GM12878 (cell line): ENCODE results near the gene RAP1B. TPM values are rescaled to one million over a fixed set of nuclear protein-coding genes. Genes with fewer than 3 reads are reported as not detected.

Source experiments
- ATAC-seq: fragments of 200-7000 bp; cut with Tn5 transposase; 3 replicates; pipeline ENCODE4 v1.9.1; 2020; ENCODE audit warnings: mild to moderate bottlenecking, moderate library complexity
- BruUV-seq: library from RNA; stranded (reverse); fragments of 400-500 nt; replicated peaks from 2 replicates; lab custom pipeline; 2021; lab: Mats Ljungman, UMichigan
- CTCF ChIA-PET: fragments of 300-600 bp; sonication (Branson Sonifier 250); formaldehyde crosslinking; extraction: SDS; loops from one replicate; lab custom pipeline; 2021; ENCODE audit warnings: inconsistent platforms; lab: Yijun Ruan, JAX
- POLR2A ChIA-PET: fragments of 350-600 bp; formaldehyde crosslinking; extraction: SDS; loops from one replicate; lab custom pipeline; 2021; ENCODE audit warnings: inconsistent platforms; lab: Charles Lee
- RAD21 ChIA-PET: fragments of 300-600 bp; sonication (Branson Sonifier 250); formaldehyde crosslinking; loops from one replicate; lab custom pipeline; 2023; ENCODE audit warnings: antibody characterized with exemption; ENCODE audit not compliant: unreplicated experiment; lab: Charles Lee
- SMC1A ChIA-PET: fragments of 300-600 bp; sonication (Branson Sonifier 250); formaldehyde crosslinking; loops from one replicate; lab custom pipeline; 2023; ENCODE audit not compliant: unreplicated experiment, uncharacterized antibody; lab: Charles Lee
- DNase-seq: peaks from one replicate; pipeline ENCODE4 v3.0.0-alpha.2; 2011; ENCODE audit warnings: low read depth, low spot score
- FAIRE-seq: peaks from 3 replicates; lab custom pipeline; 2011; peaks lifted over from hg19 to GRCh38; lab: Jason Lieb, UNC
- H2AFZ ChIP-seq: 2 replicates; pipeline ENCODE4 v1.6.0; 2011; ENCODE audit warnings: low read depth, low read length, control low read depth; ENCODE audit not compliant: control insufficient read depth
- H3K27ac ChIP-seq: 2 replicates; pipeline ENCODE4 v1.5.1; 2011; ENCODE audit warnings: control low read depth; ENCODE audit not compliant: control insufficient read depth, insufficient read depth
- H3K27me3 ChIP-seq, 2 experiments: replicated peaks in 1 of 2; 2 replicates each; pipeline versions ENCODE4 v1.6.0 to v1.6.1; 2011; ENCODE audit warnings: low read length in 1 of 2; ENCODE audit not compliant: control insufficient read depth in 2 of 2, insufficient read depth in 2 of 2
- H3K36me3 ChIP-seq, 2 experiments: 2 replicates each; pipeline ENCODE4 v1.5.1; 2011; ENCODE audit warnings: low read length in 1 of 2; ENCODE audit not compliant: control insufficient read depth in 2 of 2, insufficient read depth in 2 of 2
- H3K4me1 ChIP-seq: 2 replicates; pipeline ENCODE4 v1.6.1; 2011; ENCODE audit warnings: mild to moderate bottlenecking, low read length, moderate library complexity, mixed read lengths; ENCODE audit not compliant: control insufficient read depth, insufficient read depth
- H3K4me2 ChIP-seq: 2 replicates; pipeline ENCODE4 v1.6.0; 2011; ENCODE audit warnings: control low read depth; ENCODE audit not compliant: control insufficient read depth, insufficient read depth
- H3K4me3 ChIP-seq: fragments of 200-600 bp; sonication (generic); 2 replicates; pipeline ENCODE4 v1.5.1; 2016
- H3K79me2 ChIP-seq: 2 replicates; pipeline ENCODE4 v1.6.0; 2011; ENCODE audit warnings: low read length; ENCODE audit not compliant: control insufficient read depth, insufficient read depth
- H3K9ac ChIP-seq: 2 replicates; pipeline ENCODE4 v1.8.0; 2011; ENCODE audit warnings: low read length, control low read depth, mixed read lengths; ENCODE audit not compliant: control insufficient read depth, insufficient read depth
- H3K9me3 ChIP-seq: replicated peaks from 3 replicates; pipeline ENCODE4 v1.5.1; 2011; ENCODE audit warnings: mild to moderate bottlenecking, low read length; ENCODE audit not compliant: control insufficient read depth, insufficient read depth
- H4K20me1 ChIP-seq: 2 replicates; pipeline ENCODE4 v1.6.0; 2011; ENCODE audit not compliant: control insufficient read depth, insufficient read depth
- BACH1 ChIP-seq: fragments of 450-650 bp; IDR thresholded peaks from 2 replicates; pipeline ENCODE4 v1.6.1; 2017; ENCODE audit warnings: mild to moderate bottlenecking, borderline replicate concordance
- BCL11A ChIP-seq: IDR thresholded peaks from 2 replicates; pipeline ENCODE4 v1.6.1; 2011; ENCODE audit warnings: low read depth, low read length
- CREM ChIP-seq: IDR thresholded peaks from 2 replicates; pipeline ENCODE4 v1.6.1; 2014; ENCODE audit warnings: antibody characterized with exemption, low read depth
- DPF2 ChIP-seq: fragments of 450-650 bp; IDR thresholded peaks from 2 replicates; pipeline ENCODE4 v1.6.1; 2017; ENCODE audit warnings: mild to moderate bottlenecking
- E2F8 ChIP-seq: fragments of 450-650 bp; IDR thresholded peaks from 2 replicates; pipeline ENCODE4 v1.6.1; 2018; ENCODE audit warnings: mild to moderate bottlenecking, low read depth, moderate library complexity; ENCODE audit not compliant: partially characterized antibody
- ELK1 ChIP-seq: IDR thresholded peaks from 2 replicates; pipeline ENCODE4 v1.6.1; 2012; ENCODE audit warnings: low read depth, low read length, improper control_type of control experiment
- KDM1A ChIP-seq: fragments of 200-600 bp; sonication (generic); IDR thresholded peaks from 2 replicates; pipeline ENCODE4 v1.6.1; 2016; ENCODE audit warnings: borderline replicate concordance
- LARP7 ChIP-seq: fragments of 450-650 bp; IDR thresholded peaks from 2 replicates; pipeline ENCODE4 v1.6.1; 2017; ENCODE audit warnings: mild to moderate bottlenecking
- POU2F2 ChIP-seq: IDR thresholded peaks from 3 replicates; pipeline ENCODE4 v1.6.1; 2011; ENCODE audit warnings: low read depth, mild to moderate bottlenecking, low read length, borderline replicate concordance
- RELA ChIP-seq: fragments of 450-650 bp; IDR thresholded peaks from 2 replicates; pipeline ENCODE4 v1.8.0; 2014; ENCODE audit warnings: borderline replicate concordance; ENCODE audit not compliant: partially characterized antibody
- SMC3 ChIP-seq: IDR thresholded peaks from 2 replicates; pipeline ENCODE4 v1.6.1; 2011; ENCODE audit warnings: low read length, improper control_type of control experiment, borderline replicate concordance
- SREBF2 ChIP-seq: IDR thresholded peaks from 2 replicates; pipeline ENCODE4 v1.6.1; 2012; ENCODE audit warnings: mild to moderate bottlenecking, low read length
- ZBED1 ChIP-seq: IDR thresholded peaks from 2 replicates; pipeline ENCODE4 v1.6.1; 2016; ENCODE audit warnings: borderline replicate concordance
- WGBS: methylation state at CpG from one replicate; pipeline ENCODE4 v1.1.6; 2016; ENCODE audit warnings: low lambda C conversion rate; ENCODE audit not compliant: insufficient replicate concordance, insufficient coverage; ENCODE audit errors: missing lambda C conversion rate; 5-methylcytosine and 5-hydroxymethylcytosine counted together
- in situ Hi-C: fragments of 300-500 bp; cut with MboI; formaldehyde crosslinking; loops from 9 replicates; pipeline ENCODE4 v1.14.3; 2018; ENCODE audit warnings: mixed read lengths
- intact Hi-C: fragments of 100-400 bp; cut with micrococcal nuclease; formaldehyde crosslinking; loops from one replicate; pipeline ENCODE4 v1.14.2; 2022; ENCODE audit not compliant: unreplicated experiment
- polyA plus RNA-seq, 11 experiments: library from polyadenylated mRNA; depleted of rRNA in 4 of 11; unstranded in 6 of 11; stranded (reverse) in 5 of 11; fragments of >200 nt; fragmentation: Nextera tagmentation in 4 of 11; fragmentation: Illumina TruSeq in 1 of 11; extraction: Ambion mirVana in 4 of 11; extraction: Trizol in 1 of 11; gene quantifications; 1 replicate in 1 of 11; 2 replicates in 10 of 11; pipeline versions ENCODE4 v1.2.1 to v1.2.3, GENCODE V29; 2011 to 2016; ENCODE audit warnings: inconsistent platforms in 2 of 11, missing spikeins in 2 of 11, low read depth in 1 of 11
- total RNA-seq, 4 experiments: library from RNA; depleted of rRNA in 3 of 4; stranded (reverse); fragments of >200 nt in 3 of 4; fragmentation: Illumina TruSeq in 1 of 4; extraction: Trizol in 1 of 4; gene quantifications; 2 replicates each; pipeline versions ENCODE4 v1.2.1 to v1.2.3, GENCODE V29; 2013 to 2021

The RAP1B gene
- total and polyA plus RNA-seq, 10 of the 15 experiments (the other 5 are each of a cell fraction or from before 2014, with no cell fraction given), result 88.9 to 219 (median 127) TPM

GRCh38 chr12:68581926-68582325, 28.8 kb upstream of the RAP1B start:
- Histone ChIP-seq H3K79me2 (no peaks in the 10 kb centered on the region), H3K4me1 (no peaks in the 10 kb centered on the region), H3K9ac (no peak overlapping the region), H3K4me2 (no peak overlapping the region)
- RAD21 ChIA-PET, result no interaction called here
- no TSS peak for BruUV-seq
- intact Hi-C loops, result no loop called here
- TF ChIP-seq BCL11A (no peak), ELK1 (no peak), BACH1 (no peak), DPF2 (no peak), LARP7 (no peak), POU2F2 (no peak), SREBF2 (no peak), RELA (no peak), CREM (no peak), KDM1A (no peak), ZBED1 (no peak), E2F8 (no peak), SMC3 (no peak)
- TF ChIP-seq, all 136 proteins: peak for 0
- Histone ChIP-seq H3K36me3 (no peaks in the 10 kb centered on the region), H2AFZ (no peak overlapping the region), H3K9me3 (no peaks in the 10 kb centered on the region), H3K27ac (no peak overlapping the region), H3K4me3 (no peak overlapping the region), H4K20me1 (no peaks in the 10 kb centered on the region), H3K27me3 (no peaks in the 10 kb centered on the region)
- WGBS, result 91% methylated on average over 4 of the region's 4 CpGs
- ChIA-PET CTCF (interaction anchor here (1.8 kb wide), 1 partner anchor 10 kb away, joined by 5 read pairs; no protein-coding TSS in a partner anchor), SMC1A (no interaction called here), POLR2A (no interaction called here)
- FAIRE-seq (no peak), ATAC-seq (no peak), DNase-seq (no peak)
- in situ Hi-C loops, result no loop called here
